GM18951 (cell line): ENCODE measurements around the gene XYLT1.
"Not testable (repeated sequence)": the region's sequence is repeated elsewhere in the genome, so short reads cannot be mapped to it uniquely, and the experiment has no call there.

Experiments used
- POLR2A ChIP-seq: IDR thresholded peaks from 4 replicates; pipeline ENCODE4 v1.6.1; 2011; ENCODE audit warnings: mild to moderate bottlenecking; ENCODE audit not compliant: insufficient read length, insufficient read depth; ENCODE audit errors: extremely low read depth
- in situ Hi-C: fragments of 300-500 bp; cut with MboI; formaldehyde crosslinking; loops from one replicate; pipeline ENCODE4 v1.12.0; 2022; ENCODE audit warnings: low sequenced_read_pairs, mixed read lengths, inconsistent platforms; ENCODE audit not compliant: unreplicated experiment

Gene XYLT1

GRCh38 chr16:17318238-17318637, 152.5 kb downstream of the XYLT1 start:
- no peak for TF ChIP-seq POLR2A
- in situ Hi-C loops, result no loop called here

GRCh38 chr16:17316005-17316404, 154.8 kb downstream of the XYLT1 start:
- in situ Hi-C loops, result no loop called here
- TF ChIP-seq POLR2A, result no peak

- no peak for TF ChIP-seq POLR2A
- in situ Hi-C loops, result no loop called here
These were observed 156.8 kb downstream of the XYLT1 start for GRCh38 chr16:17313793-17314547.

- in situ Hi-C loops, result no loop called here
These were observed 157.6 kb downstream of the XYLT1 start for GRCh38 chr16:17313085-17313611.

GRCh38 chr16:17312094-17312710, 158.6 kb downstream of the XYLT1 start:
- in situ Hi-C loops, result no loop called here

More at GRCh38 chr16:17313085-17313611, 157.6 kb downstream of the XYLT1 start:
- no peak for TF ChIP-seq POLR2A

GRCh38 chr16:17311333-17312093, 159.2 kb downstream of the XYLT1 start:
- no peak for TF ChIP-seq POLR2A
- in situ Hi-C loops, result no loop called here

More at GRCh38 chr16:17312094-17312710, 158.6 kb downstream of the XYLT1 start:
- no peak for TF ChIP-seq POLR2A

GRCh38 chr16:17309510-17309909, 161.2 kb downstream of the XYLT1 start:
- in situ Hi-C loops, result no loop called here

GRCh38 chr16:17308186-17308585, 162.6 kb downstream of the XYLT1 start:
- in situ Hi-C loops, result no loop called here
- TF ChIP-seq POLR2A, result no peak

More at GRCh38 chr16:17309510-17309909, 161.2 kb downstream of the XYLT1 start:
- no peak for TF ChIP-seq POLR2A

- no peak for TF ChIP-seq POLR2A
- in situ Hi-C loops, result no loop called here
These were observed 163.3 kb downstream of the XYLT1 start for GRCh38 chr16:17307504-17307903.

GRCh38 chr16:17306745-17307144, 164.0 kb downstream of the XYLT1 start:
- in situ Hi-C loops, result no loop called here
- TF ChIP-seq POLR2A, result no peak

GRCh38 chr16:17306211-17306610, 164.5 kb downstream of the XYLT1 start:
- in situ Hi-C loops, result not testable (repeated sequence)

- in situ Hi-C loops, result no loop called here
- no peak for TF ChIP-seq POLR2A
These were observed 165.1 kb downstream of the XYLT1 start for GRCh38 chr16:17305694-17306093.

GRCh38 chr16:17304491-17305119, 166.2 kb downstream of the XYLT1 start:
- in situ Hi-C loops, result no loop called here

GRCh38 chr16:17304106-17304490, 166.7 kb downstream of the XYLT1 start:
- TF ChIP-seq POLR2A, result no peak
- in situ Hi-C loops, result no loop called here

More at GRCh38 chr16:17304491-17305119, 166.2 kb downstream of the XYLT1 start:
- TF ChIP-seq POLR2A, result no peak
